CD4-positive, CD25-positive, alpha-beta regulatory T cell (primary cell): ENCODE data around the gene NKX2-3. TPM values are rescaled to one million over a fixed set of nuclear protein-coding genes. Genes with fewer than 3 reads are reported as not detected.

Experiments
- ATAC-seq, 2 donors: fragments of 150-1000 bp; cut with Tn5 transposase; one replicate each; pipeline ENCODE4 v1.10.0; 2021; ENCODE audit warnings: low read depth in 2 of 2, moderate number of reproducible peaks in 2 of 2, moderate library complexity in 1 of 2
- DNase-seq, 3 donors: peaks; one replicate each; pipeline versions ENCODE4 v3.0.0 to v3.0.0-alpha.2; 2012 to 2022; ENCODE audit warnings: mixed read lengths in 1 of 3
- H3K27ac ChIP-seq: one replicate; pipeline ENCODE4 v1.7.0; 2013; ENCODE audit warnings: mild to moderate bottlenecking, low read length; ENCODE audit not compliant: insufficient read depth, poor library complexity, severe bottlenecking
- H3K27me3 ChIP-seq: one replicate; pipeline ENCODE4 v1.7.0; 2013; ENCODE audit warnings: low read length; ENCODE audit not compliant: control insufficient read depth, insufficient read depth
- H3K36me3 ChIP-seq: one replicate; pipeline ENCODE4 v1.7.0; 2013; ENCODE audit warnings: mild to moderate bottlenecking, low read length, moderate library complexity; ENCODE audit not compliant: control insufficient read depth, insufficient read depth
- H3K4me1 ChIP-seq: 2 replicates; pipeline ENCODE4 v1.7.0; 2013; ENCODE audit warnings: mild to moderate bottlenecking, low read length; ENCODE audit not compliant: insufficient read depth, control insufficient read depth, poor library complexity, severe bottlenecking
- H3K4me3 ChIP-seq: one replicate; pipeline ENCODE4 v1.7.0; 2013; ENCODE audit warnings: low read depth, mild to moderate bottlenecking, low read length, moderate library complexity
- H3K9me3 ChIP-seq, 2 experiments: 1 replicate in 1 of 2; 2 replicates in 1 of 2; pipeline ENCODE4 v1.7.0; 2013; ENCODE audit warnings: low read length in 2 of 2, mild to moderate bottlenecking in 1 of 2, moderate library complexity in 1 of 2; ENCODE audit not compliant: control insufficient read depth in 2 of 2
- H3K27ac Mint-ChIP-seq, 3 donors: one replicate each; pipeline ENCODE4 v1.8.0; 2020 to 2022; ENCODE audit warnings: mild to moderate bottlenecking in 3 of 3, mixed read lengths in 3 of 3, moderate library complexity in 2 of 3
- H3K27me3 Mint-ChIP-seq: one replicate; pipeline ENCODE4 v1.8.0; 2022; ENCODE audit warnings: mild to moderate bottlenecking, mixed read lengths
- H3K36me3 Mint-ChIP-seq: one replicate; pipeline ENCODE4 v1.8.0; 2020; ENCODE audit warnings: mixed read lengths
- H3K4me1 Mint-ChIP-seq, 4 donors: one replicate each; pipeline ENCODE4 v1.8.0; 2020 to 2022; ENCODE audit warnings: mixed read lengths in 4 of 4, mild to moderate bottlenecking in 1 of 4
- H3K4me3 Mint-ChIP-seq, 4 donors: one replicate each; pipeline ENCODE4 v1.8.0; 2020 to 2022; ENCODE audit warnings: mild to moderate bottlenecking in 4 of 4, mixed read lengths in 4 of 4, moderate library complexity in 3 of 4
- H3K9me3 Mint-ChIP-seq, 7 donors: one replicate each; pipeline ENCODE4 v1.8.0; 2020 to 2022; ENCODE audit warnings: mixed read lengths in 7 of 7, mild to moderate bottlenecking in 3 of 7, moderate library complexity in 2 of 7
- polyA plus RNA-seq, 4 donors: library from polyadenylated mRNA; unstranded; fragments of 300-500 nt; fragmentation: Illumina TruSeq; gene quantifications; one replicate each; pipeline ENCODE4 v1.2.3, GENCODE V29; 2021
- total RNA-seq: library from RNA; stranded (reverse); gene quantifications from one replicate; pipeline ENCODE4 v1.2.3, GENCODE V29; 2022

NKX2-3 gene
- total and polyA plus RNA-seq, 5 donors from 2014 or later = not detected

DNA sequence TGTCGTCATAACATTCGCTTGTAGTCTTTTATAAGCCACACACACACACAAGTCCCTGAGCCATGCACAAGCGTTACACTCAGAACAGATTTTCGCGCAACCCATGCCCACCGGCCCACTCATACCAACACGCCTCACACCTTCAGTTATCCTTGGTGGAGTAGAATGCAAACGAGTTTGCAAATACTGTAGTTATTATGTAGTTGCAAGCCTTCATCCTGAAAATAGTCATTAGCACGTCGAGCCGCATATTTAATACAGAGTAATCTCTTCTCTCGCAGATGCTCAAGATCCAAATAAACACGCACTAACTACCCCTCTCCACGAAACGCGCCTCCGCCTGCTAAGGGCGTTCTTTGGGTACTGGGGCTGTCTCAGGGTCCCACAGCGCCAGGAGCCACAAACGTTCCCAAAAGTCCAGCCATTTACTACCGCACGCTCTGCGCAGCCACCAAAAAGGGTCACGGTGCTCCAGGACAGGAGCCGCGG lies 1.8 kb downstream of the NKX2-3 start:
- Mint-ChIP-seq H3K36me3 (no peaks in the 10 kb centered on the region), H3K27ac (no peak overlapping the region), H3K4me3 (peak overlapping the region; percentile 17 to 82 (median 56)), H3K4me1 (peaks cover 5 to 59% (median 27%) of the 10 kb centered on the region in 4 donors), H3K9me3 (peaks cover 0 to 8% (median 0%) of the 10 kb centered on the region in 7 donors), H3K27me3 (peaks cover 90% of the 10 kb centered on the region)
- ATAC-seq (no peak), DNase-seq (no peak)
- Histone ChIP-seq H3K4me3 (no peak overlapping the region), H3K4me1 (peaks cover 34% of the 10 kb centered on the region), H3K27ac (no peak overlapping the region), H3K27me3 (peaks cover 38% of the 10 kb centered on the region), H3K36me3 (no peaks in the 10 kb centered on the region), H3K9me3 (no peaks in the 10 kb centered on the region)

DNA sequence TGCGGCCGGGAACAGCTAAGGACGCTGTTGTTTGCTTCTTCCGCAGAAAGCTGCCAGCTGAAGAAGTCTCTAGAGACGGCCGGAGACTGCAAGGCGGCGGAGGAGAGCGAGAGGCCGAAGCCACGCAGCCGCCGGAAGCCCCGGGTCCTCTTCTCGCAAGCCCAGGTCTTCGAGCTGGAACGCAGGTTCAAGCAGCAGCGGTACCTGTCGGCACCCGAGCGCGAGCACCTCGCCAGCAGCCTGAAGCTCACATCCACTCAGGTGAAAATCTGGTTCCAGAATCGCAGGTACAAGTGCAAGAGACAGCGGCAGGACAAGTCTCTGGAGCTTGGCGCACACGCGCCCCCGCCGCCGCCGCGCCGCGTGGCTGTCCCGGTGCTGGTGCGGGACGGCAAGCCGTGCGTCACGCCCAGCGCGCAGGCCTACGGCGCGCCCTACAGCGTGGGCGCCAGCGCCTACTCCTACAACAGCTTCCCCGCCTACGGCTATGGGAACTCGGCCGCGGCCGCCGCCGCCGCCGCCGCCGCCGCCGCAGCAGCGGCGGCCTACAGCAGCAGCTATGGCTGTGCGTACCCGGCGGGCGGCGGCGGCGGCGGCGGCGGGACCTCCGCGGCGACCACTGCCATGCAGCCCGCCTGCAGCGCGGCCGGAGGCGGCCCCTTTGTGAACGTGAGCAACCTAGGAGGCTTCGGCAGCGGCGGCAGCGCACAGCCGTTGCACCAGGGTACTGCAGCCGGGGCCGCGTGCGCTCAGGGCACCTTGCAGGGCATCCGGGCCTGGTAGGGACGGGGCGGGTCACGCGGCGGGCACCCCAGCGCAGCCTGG lies 2.4 kb downstream of the NKX2-3 start:
- ATAC-seq (no peak), DNase-seq (peak in 1 of 3 donors; percentile 36)
- Mint-ChIP-seq H3K27ac (peak overlapping the region in 1 of 3 donors; percentile 14), H3K36me3 (no peaks in the 10 kb centered on the region), H3K27me3 (peaks cover 90% of the 10 kb centered on the region), H3K4me3 (peak overlapping the region; percentile 38 to 82 (median 71)), H3K4me1 (peaks cover 4 to 56% (median 24%) of the 10 kb centered on the region in 4 donors), H3K9me3 (peaks cover 0 to 8% (median 0%) of the 10 kb centered on the region in 7 donors)
- Histone ChIP-seq H3K27ac (no peak overlapping the region), H3K27me3 (peaks cover 40% of the 10 kb centered on the region), H3K36me3 (no peaks in the 10 kb centered on the region), H3K4me1 (peaks cover 34% of the 10 kb centered on the region), H3K4me3 (no peak overlapping the region), H3K9me3 (no peaks in the 10 kb centered on the region)

DNA sequence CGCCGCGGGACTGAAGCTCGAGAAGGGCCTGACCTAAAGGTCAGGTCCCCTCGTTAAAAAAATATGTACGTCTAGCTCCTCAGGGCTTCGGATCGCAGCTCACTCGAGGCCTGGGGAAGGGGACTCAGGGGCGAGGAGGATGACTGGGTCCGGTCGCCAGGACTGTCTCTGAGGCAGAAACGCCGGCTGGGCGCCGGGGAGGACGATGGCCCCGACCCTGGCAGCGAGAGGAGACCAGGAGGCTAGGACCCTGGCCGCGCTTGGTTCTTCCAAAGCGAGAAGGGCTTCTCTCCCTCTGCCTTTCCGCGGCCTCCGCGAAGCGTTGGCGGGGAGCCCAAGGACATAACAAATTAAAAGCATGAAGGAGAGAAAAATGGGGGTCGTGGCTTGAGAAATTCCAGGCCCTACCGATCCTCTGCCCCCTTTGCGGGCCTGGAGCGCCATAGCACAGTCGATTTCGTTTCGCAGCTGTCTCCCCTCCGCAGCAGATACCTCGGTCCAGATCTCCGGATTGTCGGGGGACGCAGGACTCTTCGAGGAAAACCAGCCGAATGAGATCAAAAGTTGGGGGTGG lies 3.1 kb downstream of the NKX2-3 start:
- no peak overlapping the region for H3K4me3 ChIP-seq
- Mint-ChIP-seq H3K4me1 (peaks cover 4 to 51% (median 23%) of the 10 kb centered on the region in 4 donors), H3K4me3 (peak overlapping the region; percentile 11 to 83 (median 70)), H3K27ac (peak overlapping the region in 1 of 3 donors; percentile 14), H3K9me3 (peaks cover 0 to 8% (median 0%) of the 10 kb centered on the region in 7 donors), H3K36me3 (no peaks in the 10 kb centered on the region), H3K27me3 (peaks cover 85% of the 10 kb centered on the region)
- no peak overlapping the region for H3K27ac ChIP-seq
- no peak for DNase-seq
- peaks cover 40% of the 10 kb centered on the region for H3K27me3 ChIP-seq
- no peaks in the 10 kb centered on the region for H3K9me3 ChIP-seq
- ATAC-seq = no peak
- peaks cover 31% of the 10 kb centered on the region for H3K4me1 ChIP-seq
- no peaks in the 10 kb centered on the region for H3K36me3 ChIP-seq

DNA sequence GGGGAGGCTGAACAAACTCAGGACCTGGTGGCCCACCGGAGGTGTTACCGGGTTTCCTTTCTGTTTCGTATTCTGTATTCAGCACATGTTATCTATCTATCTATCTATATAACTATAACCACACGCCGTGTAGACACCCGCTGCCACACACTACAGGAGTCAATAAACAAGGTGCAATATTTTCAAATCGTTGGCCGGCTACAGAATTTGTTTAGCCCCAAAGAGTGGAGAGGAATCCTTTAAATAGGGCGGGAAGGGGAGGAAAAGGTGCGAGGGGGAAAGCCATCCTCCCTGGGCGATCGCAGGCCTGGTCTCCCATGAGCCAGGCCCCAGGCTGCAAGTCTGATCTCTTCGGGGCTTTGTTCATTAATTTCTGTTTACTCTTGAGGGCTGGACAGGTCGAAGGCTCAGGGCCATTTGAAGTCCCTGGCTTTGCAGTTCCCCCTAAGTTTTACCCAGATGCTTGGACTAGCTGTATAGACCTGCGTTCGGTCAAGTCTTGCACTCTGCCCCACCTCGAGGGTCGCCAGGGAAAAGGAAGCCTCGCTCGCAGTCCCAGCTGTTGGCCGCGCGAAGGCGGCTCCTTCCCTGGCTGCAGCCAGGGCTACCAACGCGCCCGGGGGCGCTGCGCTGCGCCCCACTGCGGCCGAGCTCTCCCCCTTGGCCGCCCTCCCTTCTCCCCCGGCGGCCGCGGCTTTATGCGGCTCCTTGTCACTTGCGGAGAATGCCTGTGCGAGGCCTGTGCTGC lies 3.8 kb downstream of the NKX2-3 start:
- peaks cover 45% of the 10 kb centered on the region for H3K27me3 ChIP-seq
- peaks cover 4 to 52% (median 21%) of the 10 kb centered on the region in 4 donors for H3K4me1 Mint-ChIP-seq
- ATAC-seq = no peak

DNA sequence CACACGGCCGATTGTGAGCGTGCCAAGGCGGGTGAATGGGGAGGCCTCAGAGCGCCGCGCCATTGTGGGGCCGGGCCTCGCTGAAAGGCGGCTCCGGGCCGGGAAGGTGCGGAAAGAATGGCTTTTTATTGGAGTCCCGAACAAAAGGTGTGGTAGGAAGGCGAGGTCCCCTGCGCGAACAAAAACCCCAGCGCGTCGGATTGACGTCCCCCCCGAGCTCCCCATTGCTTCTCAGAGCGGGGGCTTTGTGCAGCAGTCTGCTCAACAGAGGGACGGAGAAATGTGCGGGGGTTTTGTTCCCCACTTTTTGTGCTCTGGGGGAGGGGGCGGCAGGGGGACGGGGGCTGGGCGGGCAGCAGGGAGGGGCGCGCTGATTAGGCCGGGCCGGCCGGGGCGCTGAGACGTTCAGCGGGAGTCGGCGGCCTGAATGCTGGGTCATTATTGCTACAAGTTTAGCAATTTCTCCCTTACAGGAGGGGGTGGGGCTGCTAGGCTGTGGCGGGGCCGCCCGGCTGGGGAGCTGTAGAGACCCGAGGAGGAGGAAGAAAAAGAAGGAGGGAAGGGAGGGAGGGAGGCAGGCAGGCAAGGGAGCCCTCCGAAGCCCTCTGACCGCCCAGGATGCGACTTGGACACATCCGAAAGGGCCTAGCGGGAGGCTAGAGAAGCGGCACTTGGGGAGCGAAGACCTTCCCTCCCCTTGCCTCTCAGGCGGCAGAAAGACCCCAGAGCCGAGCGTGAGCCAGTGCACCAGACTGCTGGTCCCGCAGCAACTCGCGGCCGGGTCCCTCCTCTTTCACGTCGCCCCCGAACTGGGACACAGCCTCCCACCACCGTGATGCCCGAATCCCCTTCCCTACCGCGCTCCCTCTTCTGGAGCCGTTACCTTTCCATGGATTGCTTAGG lies 4.6 kb downstream of the NKX2-3 start:
- Histone ChIP-seq H3K9me3 (no peaks in the 10 kb centered on the region), H3K36me3 (no peaks in the 10 kb centered on the region), H3K27ac (no peak overlapping the region), H3K4me3 (no peak overlapping the region), H3K4me1 (peaks cover 30% of the 10 kb centered on the region), H3K27me3 (peaks cover 41% of the 10 kb centered on the region)
- Mint-ChIP-seq H3K27me3 (peaks cover 80% of the 10 kb centered on the region), H3K4me1 (peaks cover 4 to 46% (median 16%) of the 10 kb centered on the region in 4 donors), H3K4me3 (peak overlapping the region in 2 of 4 donors; percentile 22 to 59), H3K36me3 (no peaks in the 10 kb centered on the region), H3K9me3 (peaks cover 0 to 6% (median 0%) of the 10 kb centered on the region in 7 donors), H3K27ac (no peak overlapping the region)
- ATAC-seq (no peak), DNase-seq (no peak)

More for the DNA sequence above, 3.8 kb downstream of the NKX2-3 start:
- Mint-ChIP-seq H3K9me3 (peaks cover 0 to 8% (median 0%) of the 10 kb centered on the region in 7 donors), H3K36me3 (no peaks in the 10 kb centered on the region), H3K27ac (no peak overlapping the region), H3K27me3 (peaks cover 80% of the 10 kb centered on the region), H3K4me3 (peak overlapping the region; percentile 11 to 83 (median 70))
- H3K4me1 ChIP-seq = peaks cover 31% of the 10 kb centered on the region
- H3K36me3 ChIP-seq = no peaks in the 10 kb centered on the region
- no peak for DNase-seq
- H3K4me3 ChIP-seq = no peak overlapping the region
- no peaks in the 10 kb centered on the region for H3K9me3 ChIP-seq
- no peak overlapping the region for H3K27ac ChIP-seq

DNA sequence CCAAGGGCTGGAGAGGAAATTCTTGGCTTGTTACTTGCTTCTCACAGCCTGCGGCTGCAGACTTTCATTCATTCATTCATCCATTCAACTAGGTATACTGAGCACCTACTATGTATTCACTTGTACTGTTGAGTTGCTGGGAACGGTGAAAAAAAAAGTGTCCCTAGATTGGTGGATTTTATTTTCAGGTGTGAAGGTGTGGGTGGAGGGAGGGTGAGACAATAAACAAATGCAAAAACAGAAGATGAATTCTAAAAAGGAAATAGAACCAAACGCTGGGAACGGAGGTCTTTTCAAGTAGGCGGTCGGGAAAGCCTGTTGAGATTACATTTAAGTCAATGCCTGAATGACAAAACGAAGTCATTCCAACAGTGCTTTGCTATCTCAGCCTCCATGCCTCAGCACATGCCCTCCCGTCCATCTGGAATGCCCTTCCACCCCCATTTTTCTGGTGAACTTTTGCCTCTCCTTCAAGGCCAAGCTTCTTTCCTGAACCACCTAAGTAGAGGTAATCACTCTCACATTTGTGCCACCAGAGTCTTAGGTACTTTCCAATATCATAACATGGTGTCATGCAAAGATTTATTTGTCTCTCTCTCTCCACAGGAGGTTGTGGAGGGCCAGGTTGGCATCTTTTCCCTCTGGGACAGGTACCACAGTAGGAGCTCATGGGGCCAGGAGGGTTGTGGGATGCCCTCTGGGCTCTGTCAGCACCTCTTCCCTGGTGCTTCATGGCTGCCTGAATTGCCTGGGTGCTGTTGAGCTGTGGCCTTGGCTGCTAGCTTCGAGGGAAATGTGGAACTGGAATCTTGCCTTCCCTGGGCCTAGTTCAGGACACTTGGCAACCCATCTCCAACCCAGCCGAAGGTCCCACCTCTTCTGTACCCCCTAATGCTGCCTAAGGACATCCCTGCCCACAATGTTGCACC lies 5.5 kb downstream of the NKX2-3 start:
- Mint-ChIP-seq H3K4me1 (peaks cover 4 to 38% (median 14%) of the 10 kb centered on the region in 4 donors), H3K27me3 (peaks cover 80% of the 10 kb centered on the region), H3K9me3 (peaks cover 0 to 6% (median 0%) of the 10 kb centered on the region in 7 donors), H3K27ac (peak overlapping the region in 1 of 3 donors; percentile 5), H3K36me3 (no peaks in the 10 kb centered on the region), H3K4me3 (peak overlapping the region in 2 of 4 donors; percentile 44 to 59)
- peaks cover 44% of the 10 kb centered on the region for H3K27me3 ChIP-seq
- ATAC-seq (no peak), DNase-seq (no peak)
- H3K4me3 ChIP-seq = no peak overlapping the region
- peaks cover 23% of the 10 kb centered on the region for H3K4me1 ChIP-seq
- no peak overlapping the region for H3K27ac ChIP-seq
- no peaks in the 10 kb centered on the region for H3K36me3 ChIP-seq
- no peaks in the 10 kb centered on the region for H3K9me3 ChIP-seq
